ENCODE results near the gene RIN2.
A peak's percentile ranks its signal among the peaks of the same experiment; 100 is the strongest.
"Not testable (repeated sequence)": the region's sequence is repeated elsewhere in the genome, so short reads cannot be mapped to it uniquely, and the experiment has no call there.

RIN2 gene

GRCh38 chr20:19793716-19794115 is 35.7 kb downstream of the RIN2 start:
- H3K4me3 Mint-ChIP-seq = no peak overlapping the region
- no peak for TF ChIP-seq CTCF (IDR thresholded peaks at IDR 0.05; ENCODE audit: unreplicated experiment in 3 of 3)
- peaks cover 33% of the 10 kb centered on the region for H3K36me3 Mint-ChIP-seq (ENCODE audit: low read depth)
- H3K27me3 Mint-ChIP-seq (ENCODE audit: low read depth) = no peaks in the 10 kb centered on the region
- H3K27ac Mint-ChIP-seq = no peak overlapping the region
- H3K9me3 Mint-ChIP-seq = peaks cover 12% of the 10 kb centered on the region
- H3K4me1 Mint-ChIP-seq = no peaks in the 10 kb centered on the region

GRCh38 chr20:19794941-19795340 is 36.9 kb downstream of the RIN2 start:
- no peaks in the 10 kb centered on the region for H3K27me3 Mint-ChIP-seq (ENCODE audit: low read depth)
- H3K9me3 Mint-ChIP-seq = peaks cover 2% of the 10 kb centered on the region
- no peak overlapping the region for H3K4me3 Mint-ChIP-seq
- TF ChIP-seq CTCF (IDR thresholded peaks at IDR 0.05; ENCODE audit: unreplicated experiment in 3 of 3) = no peak
- peaks cover 31% of the 10 kb centered on the region for H3K36me3 Mint-ChIP-seq (ENCODE audit: low read depth)
- no peak overlapping the region for H3K27ac Mint-ChIP-seq
- no peaks in the 10 kb centered on the region for H3K4me1 Mint-ChIP-seq

DNA sequence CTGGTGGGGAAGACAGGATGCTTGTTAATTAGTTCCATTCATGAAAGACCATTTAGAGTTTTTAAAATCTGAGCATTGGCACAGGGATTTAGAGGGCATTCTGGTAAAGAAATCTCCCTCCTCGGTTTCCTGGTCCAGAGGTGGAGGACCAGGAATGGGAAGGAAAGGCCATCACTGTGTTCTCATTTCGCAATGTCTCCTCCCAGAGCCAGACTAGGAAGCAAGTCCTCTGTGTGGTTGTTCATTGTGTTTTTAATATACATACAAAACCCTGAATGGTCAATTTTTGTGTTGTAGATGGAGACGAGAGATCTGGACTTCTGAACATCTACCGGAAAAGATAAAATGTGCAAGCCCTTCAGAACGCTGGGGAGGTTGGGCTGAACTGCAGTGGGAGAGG is 41.3 kb downstream of the RIN2 start:
- peaks cover 58% of the 10 kb centered on the region for H3K36me3 Mint-ChIP-seq (ENCODE audit: low read depth)
- no peaks in the 10 kb centered on the region for H3K27me3 Mint-ChIP-seq (ENCODE audit: low read depth)
- no peaks in the 10 kb centered on the region for H3K4me1 Mint-ChIP-seq
- H3K9me3 Mint-ChIP-seq = peaks cover 12% of the 10 kb centered on the region
- no peak for TF ChIP-seq CTCF (IDR thresholded peaks at IDR 0.05; ENCODE audit: unreplicated experiment in 3 of 3)
- H3K4me3 Mint-ChIP-seq = no peak overlapping the region
- H3K27ac Mint-ChIP-seq = no peak overlapping the region

DNA sequence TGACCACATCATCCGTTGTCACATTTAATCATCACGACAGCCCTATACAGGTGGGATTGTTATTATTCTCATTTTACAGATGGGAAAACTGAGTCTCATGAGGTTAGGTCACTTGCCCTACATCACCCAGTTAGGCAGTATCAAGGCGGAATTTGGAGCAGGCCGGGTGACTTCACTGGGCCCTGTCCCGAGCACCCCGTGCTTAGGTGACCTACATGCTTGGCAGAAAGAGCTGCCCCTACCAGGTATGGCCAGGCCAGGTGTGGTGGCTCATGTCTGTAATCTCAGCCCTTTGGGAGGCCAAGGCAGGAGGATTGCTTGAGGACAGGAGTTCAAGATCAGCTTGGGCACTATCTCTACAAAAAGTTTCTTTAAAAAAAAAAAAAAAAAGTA is 44.0 kb downstream of the RIN2 start:
- H3K27me3 Mint-ChIP-seq (ENCODE audit: low read depth) = no peaks in the 10 kb centered on the region
- no peak overlapping the region for H3K4me3 Mint-ChIP-seq
- H3K4me1 Mint-ChIP-seq = peaks cover 5% of the 10 kb centered on the region
- peaks cover 80% of the 10 kb centered on the region for H3K36me3 Mint-ChIP-seq (ENCODE audit: low read depth)
- no peak for TF ChIP-seq CTCF (IDR thresholded peaks at IDR 0.05; ENCODE audit: unreplicated experiment in 3 of 3)
- H3K9me3 Mint-ChIP-seq = peaks cover 21% of the 10 kb centered on the region
- H3K27ac Mint-ChIP-seq = no peak overlapping the region

- Mint-ChIP-seq H3K27me3 (ENCODE audit: low read depth) (no peaks in the 10 kb centered on the region), H3K4me3 (no peak overlapping the region), H3K27ac (peak overlapping the region in 2 of 3 experiments; percentile 8 to 37), H3K4me1 (peaks cover 10% of the 10 kb centered on the region), H3K9me3 (peaks cover 21% of the 10 kb centered on the region), H3K36me3 (ENCODE audit: low read depth) (peaks cover 84% of the 10 kb centered on the region)
- peak in 2 of 3 experiments; percentile 14 to 16 for TF ChIP-seq CTCF (IDR thresholded peaks at IDR 0.05; ENCODE audit: unreplicated experiment in 3 of 3)
Observed at GRCh38 chr20:19802492-19803158, 44.6 kb downstream of the RIN2 start.

GRCh38 chr20:19806276-19806675 is 48.2 kb downstream of the RIN2 start:
- not testable (repeated sequence) for H3K27me3 Mint-ChIP-seq (ENCODE audit: low read depth); H3K4me3 Mint-ChIP-seq; H3K27ac Mint-ChIP-seq
- H3K36me3 Mint-ChIP-seq (ENCODE audit: low read depth) = peaks cover 76% of the 10 kb centered on the region
- H3K4me1 Mint-ChIP-seq = peaks cover 15% of the 10 kb centered on the region
- H3K9me3 Mint-ChIP-seq = peaks cover 21% of the 10 kb centered on the region

All from nephron (organoid).